Measurements from ENCODE around the gene DGUOK. TPM values are rescaled to one million over a fixed set of nuclear protein-coding genes. Genes with fewer than 3 reads are reported as not detected.

Gene DGUOK
- total RNA-seq, 1 experiment from 2014 or later: 78.7 TPM

GRCh38 chr2:73894877-73895276 lies 31.8 kb upstream of the DGUOK start:
- H3K79me2 ChIP-seq (ENCODE audit: low read depth): no peaks in the 10 kb centered on the region
- intact Hi-C loops (cut with micrococcal nuclease; ENCODE audit: unreplicated experiment): no loop called here
- H3K27ac ChIP-seq: no peak overlapping the region
- no peaks in the 10 kb centered on the region for H3F3A ChIP-seq (ENCODE audit: insufficient read depth, low read depth)
- no peaks in the 10 kb centered on the region for H3K36me3 ChIP-seq (ENCODE audit: low read depth)
- no peak overlapping the region for H3K4me3 ChIP-seq
- ChIA-PET CTCF (no interaction called here), POLR2A (ENCODE audit: unreplicated experiment) (no interaction called here)
- no peak for TF ChIP-seq EZH2 (IDR thresholded peaks at IDR 0.05; ENCODE audit: low read depth)
- TF ChIP-seq CTCF (conservative IDR thresholded peaks at IDR 0.05): no peak
- no TSS peak for BruUV-seq (replicated peaks)
- H3K4me2 ChIP-seq: no peak overlapping the region
- no peaks in the 10 kb centered on the region for H4K20me1 ChIP-seq (ENCODE audit: insufficient read depth)
- H3K9me2 ChIP-seq (ENCODE audit: insufficient read depth): no peaks in the 10 kb centered on the region
- no peak for DNase-seq
- H3K4me1 ChIP-seq (replicated peaks; ENCODE audit: insufficient read depth): no peaks in the 10 kb centered on the region
- no peak overlapping the region for H2AFZ ChIP-seq
- H3K9me3 ChIP-seq (ENCODE audit: insufficient read depth, low read depth): no peaks in the 10 kb centered on the region
- no peaks in the 10 kb centered on the region for H3K27me3 ChIP-seq (ENCODE audit: insufficient read depth, low read depth)

- Histone ChIP-seq H3K4me1 (replicated peaks; ENCODE audit: insufficient read depth) (no peaks in the 10 kb centered on the region), H2AFZ (no peak overlapping the region), H3K9me3 (ENCODE audit: insufficient read depth, low read depth) (no peaks in the 10 kb centered on the region), H3K4me2 (no peak overlapping the region), H4K20me1 (ENCODE audit: insufficient read depth) (no peaks in the 10 kb centered on the region), H3F3A (ENCODE audit: insufficient read depth, low read depth) (no peaks in the 10 kb centered on the region), H3K36me3 (ENCODE audit: low read depth) (no peaks in the 10 kb centered on the region), H3K27ac (no peak overlapping the region), H3K27me3 (ENCODE audit: insufficient read depth, low read depth) (no peaks in the 10 kb centered on the region), H3K79me2 (ENCODE audit: low read depth) (no peaks in the 10 kb centered on the region), H3K9me2 (ENCODE audit: insufficient read depth) (no peaks in the 10 kb centered on the region), H3K4me3 (no peak overlapping the region)
- CTCF ChIA-PET: no interaction called here
- no peak for TF ChIP-seq CTCF (conservative IDR thresholded peaks at IDR 0.05)
- TF ChIP-seq EZH2 (IDR thresholded peaks at IDR 0.05; ENCODE audit: low read depth): no peak
- intact Hi-C loops (cut with micrococcal nuclease; ENCODE audit: unreplicated experiment): no loop called here
- BruUV-seq (replicated peaks): no TSS peak
- DNase-seq: no peak
- POLR2A ChIA-PET (ENCODE audit: unreplicated experiment): interaction anchor here (0.7 kb wide), 1 partner anchor 669 kb away, joined by 12 read pairs; no protein-coding TSS in a partner anchor
These were observed 31.2 kb upstream of the DGUOK start for GRCh38 chr2:73895473-73895872.

- no peaks in the 10 kb centered on the region for H3K27me3 ChIP-seq (ENCODE audit: insufficient read depth, low read depth)
- no peak for DNase-seq
- no peak overlapping the region for H3K4me3 ChIP-seq
- no TSS peak for BruUV-seq (replicated peaks)
- no peaks in the 10 kb centered on the region for H4K20me1 ChIP-seq (ENCODE audit: insufficient read depth)
- no peaks in the 10 kb centered on the region for H3K9me2 ChIP-seq (ENCODE audit: insufficient read depth)
- no peaks in the 10 kb centered on the region for H3K36me3 ChIP-seq (ENCODE audit: low read depth)
- H3K79me2 ChIP-seq (ENCODE audit: low read depth): no peaks in the 10 kb centered on the region
- ChIA-PET CTCF (no interaction called here), POLR2A (ENCODE audit: unreplicated experiment) (interaction anchor here (0.7 kb wide), 1 partner anchor 670 kb away, joined by 12 read pairs; no protein-coding TSS in a partner anchor)
- H3K27ac ChIP-seq: no peak overlapping the region
- intact Hi-C loops (cut with micrococcal nuclease; ENCODE audit: unreplicated experiment): no loop called here
- H3K4me2 ChIP-seq: no peak overlapping the region
- no peaks in the 10 kb centered on the region for H3K9me3 ChIP-seq (ENCODE audit: insufficient read depth, low read depth)
- H2AFZ ChIP-seq: peak overlapping the region; percentile 34; the same call in 1 of the 2 replicates
- H3K4me1 ChIP-seq (replicated peaks; ENCODE audit: insufficient read depth): no peaks in the 10 kb centered on the region
- no peak for TF ChIP-seq EZH2 (IDR thresholded peaks at IDR 0.05; ENCODE audit: low read depth)
- no peak for TF ChIP-seq CTCF (conservative IDR thresholded peaks at IDR 0.05)
- no peaks in the 10 kb centered on the region for H3F3A ChIP-seq (ENCODE audit: insufficient read depth, low read depth)
These were observed 30.1 kb upstream of the DGUOK start for GRCh38 chr2:73896362-73897239.

All from PC-9 (cell line).